Bronchial epithelial cell (primary cell): ENCODE measurements around the gene KLHL40. TPM values are rescaled to one million over a fixed set of nuclear protein-coding genes. Genes with fewer than 3 reads are reported as not detected.

Source experiments
- DNase-seq: peaks from one replicate; pipeline ENCODE4 v3.0.0-alpha.2; 2010; ENCODE audit warnings: low read depth
- FAIRE-seq: peaks from 2 replicates; lab custom pipeline; 2011; peaks lifted over from hg19 to GRCh38; lab: Jason Lieb, UNC
- H3K27me3 ChIP-seq: 2 replicates; pipeline ENCODE4 v1.5.1; 2011; ENCODE audit warnings: low read length; ENCODE audit not compliant: control insufficient read depth, insufficient read depth
- H3K36me3 ChIP-seq: 2 replicates; pipeline ENCODE4 v1.5.1; 2011; ENCODE audit warnings: low read length; ENCODE audit not compliant: control insufficient read depth, insufficient read depth
- H3K4me3 ChIP-seq: 2 replicates; pipeline ENCODE4 v1.5.1; 2011; ENCODE audit warnings: mild to moderate bottlenecking, low read depth, low read length, control low read depth
- total RNA-seq: library from RNA; depleted of rRNA; stranded (reverse); fragments of >200 nt; gene quantifications from 2 replicates; pipeline ENCODE4 v1.2.1, GENCODE V29; 2014
- TF ChIP-seq, protein P1 (sequence below): IDR thresholded peaks from 2 replicates; pipeline ENCODE4 v1.5.1; 2011; ENCODE audit warnings: mild to moderate bottlenecking, moderate library complexity, low read length, control low read depth, inconsistent platforms; ENCODE audit not compliant: insufficient read depth, severe bottlenecking

KLHL40 gene
- total RNA-seq, 1 donor from 2014 or later, result not detected

DNA sequence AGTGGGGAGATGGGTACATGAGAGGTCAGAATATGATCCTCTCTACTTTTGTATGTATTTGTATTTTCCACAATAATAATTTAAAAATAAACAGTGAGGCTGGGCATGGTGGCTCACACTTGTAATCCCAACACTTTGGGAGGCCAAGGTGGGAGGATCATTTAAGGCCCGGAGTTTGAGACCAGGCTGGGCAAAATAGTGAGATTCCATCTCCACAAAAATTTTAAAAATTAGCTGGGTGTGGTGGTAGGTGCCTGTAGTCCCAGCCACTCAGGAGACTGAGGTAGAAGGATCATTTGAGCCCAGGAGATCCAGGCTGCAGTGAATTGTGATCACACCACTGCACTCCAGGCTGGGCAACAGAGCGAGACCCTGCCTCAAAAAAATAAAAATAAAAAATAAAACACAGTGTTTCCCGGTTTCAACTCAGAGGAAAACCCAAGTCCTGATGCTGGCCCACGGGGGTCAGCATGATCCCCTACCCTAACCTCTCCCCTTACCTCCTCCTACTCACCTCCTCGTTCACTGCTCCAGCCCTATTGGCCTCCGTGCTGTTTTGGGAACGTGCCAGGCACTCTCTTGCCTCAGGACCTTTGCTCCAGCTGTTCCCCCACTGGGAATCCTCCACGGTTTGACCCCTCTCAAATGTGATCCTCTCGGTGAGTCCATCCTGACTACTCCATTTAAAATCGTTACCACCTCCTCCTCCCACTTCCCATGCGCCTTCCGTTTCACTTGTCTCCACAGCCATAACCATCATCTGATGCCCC is 2.9 kb upstream of the KLHL40 start:
- no peak for FAIRE-seq

DNA sequence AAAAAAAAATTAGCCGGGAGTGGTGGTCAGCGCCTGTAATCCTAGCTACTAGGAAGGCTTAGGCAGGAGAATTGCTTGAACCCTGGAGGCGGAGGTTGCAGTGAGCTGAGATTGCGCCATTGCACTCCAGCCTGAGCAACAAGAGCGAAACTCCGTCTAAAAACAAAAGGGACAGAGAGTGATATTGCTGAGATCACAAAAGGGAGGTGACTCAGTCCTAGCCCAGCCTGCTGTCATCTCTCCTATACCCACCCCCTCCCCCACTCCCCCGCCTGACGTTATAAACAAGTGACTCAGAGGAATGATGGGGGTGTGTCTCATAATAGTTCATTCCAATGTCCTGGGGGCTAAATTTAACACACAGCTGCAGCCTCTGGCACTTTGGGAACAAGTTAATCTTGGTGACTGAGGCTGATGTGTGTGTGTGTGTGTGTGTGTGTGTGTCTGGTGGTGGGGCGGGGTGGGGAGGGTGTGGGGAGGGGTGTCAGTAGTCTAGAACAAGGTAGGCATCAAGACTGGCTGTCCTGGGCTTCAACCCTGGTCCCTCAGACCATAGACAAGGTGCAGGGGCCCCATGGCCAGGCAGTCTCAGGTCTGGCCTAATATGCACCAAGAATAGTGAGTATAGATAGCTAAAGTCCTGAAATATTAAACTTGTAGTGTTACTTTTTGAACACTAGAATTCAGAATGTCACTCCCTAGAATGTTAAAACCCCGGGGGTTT is 1.3 kb upstream of the KLHL40 start:
- TF ChIP-seq, protein P1, sequence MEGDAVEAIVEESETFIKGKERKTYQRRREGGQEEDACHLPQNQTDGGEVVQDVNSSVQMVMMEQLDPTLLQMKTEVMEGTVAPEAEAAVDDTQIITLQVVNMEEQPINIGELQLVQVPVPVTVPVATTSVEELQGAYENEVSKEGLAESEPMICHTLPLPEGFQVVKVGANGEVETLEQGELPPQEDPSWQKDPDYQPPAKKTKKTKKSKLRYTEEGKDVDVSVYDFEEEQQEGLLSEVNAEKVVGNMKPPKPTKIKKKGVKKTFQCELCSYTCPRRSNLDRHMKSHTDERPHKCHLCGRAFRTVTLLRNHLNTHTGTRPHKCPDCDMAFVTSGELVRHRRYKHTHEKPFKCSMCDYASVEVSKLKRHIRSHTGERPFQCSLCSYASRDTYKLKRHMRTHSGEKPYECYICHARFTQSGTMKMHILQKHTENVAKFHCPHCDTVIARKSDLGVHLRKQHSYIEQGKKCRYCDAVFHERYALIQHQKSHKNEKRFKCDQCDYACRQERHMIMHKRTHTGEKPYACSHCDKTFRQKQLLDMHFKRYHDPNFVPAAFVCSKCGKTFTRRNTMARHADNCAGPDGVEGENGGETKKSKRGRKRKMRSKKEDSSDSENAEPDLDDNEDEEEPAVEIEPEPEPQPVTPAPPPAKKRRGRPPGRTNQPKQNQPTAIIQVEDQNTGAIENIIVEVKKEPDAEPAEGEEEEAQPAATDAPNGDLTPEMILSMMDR, result no peak
- H3K27me3 ChIP-seq, result peaks cover 21% of the 10 kb centered on the region
- no peaks in the 10 kb centered on the region for H3K36me3 ChIP-seq
- no peak overlapping the region for H3K4me3 ChIP-seq
- peak; percentile 95 for DNase-seq
- no peak for FAIRE-seq

More for the DNA sequence above, 2.9 kb upstream of the KLHL40 start:
- no peaks in the 10 kb centered on the region for H3K36me3 ChIP-seq
- no peak for DNase-seq
- H3K27me3 ChIP-seq, result peaks cover 21% of the 10 kb centered on the region
- H3K4me3 ChIP-seq, result no peak overlapping the region
- TF ChIP-seq, protein P1, result no peak

- FAIRE-seq (no peak), DNase-seq (no peak)
- H3K36me3 ChIP-seq, result no peaks in the 10 kb centered on the region
- no peak overlapping the region for H3K4me3 ChIP-seq
- H3K27me3 ChIP-seq, result peaks cover 21% of the 10 kb centered on the region
- TF ChIP-seq, protein P1, result no peak
Observed at GRCh38 chr3:42684632-42685362, 540 bp upstream of the KLHL40 start.

DNA sequence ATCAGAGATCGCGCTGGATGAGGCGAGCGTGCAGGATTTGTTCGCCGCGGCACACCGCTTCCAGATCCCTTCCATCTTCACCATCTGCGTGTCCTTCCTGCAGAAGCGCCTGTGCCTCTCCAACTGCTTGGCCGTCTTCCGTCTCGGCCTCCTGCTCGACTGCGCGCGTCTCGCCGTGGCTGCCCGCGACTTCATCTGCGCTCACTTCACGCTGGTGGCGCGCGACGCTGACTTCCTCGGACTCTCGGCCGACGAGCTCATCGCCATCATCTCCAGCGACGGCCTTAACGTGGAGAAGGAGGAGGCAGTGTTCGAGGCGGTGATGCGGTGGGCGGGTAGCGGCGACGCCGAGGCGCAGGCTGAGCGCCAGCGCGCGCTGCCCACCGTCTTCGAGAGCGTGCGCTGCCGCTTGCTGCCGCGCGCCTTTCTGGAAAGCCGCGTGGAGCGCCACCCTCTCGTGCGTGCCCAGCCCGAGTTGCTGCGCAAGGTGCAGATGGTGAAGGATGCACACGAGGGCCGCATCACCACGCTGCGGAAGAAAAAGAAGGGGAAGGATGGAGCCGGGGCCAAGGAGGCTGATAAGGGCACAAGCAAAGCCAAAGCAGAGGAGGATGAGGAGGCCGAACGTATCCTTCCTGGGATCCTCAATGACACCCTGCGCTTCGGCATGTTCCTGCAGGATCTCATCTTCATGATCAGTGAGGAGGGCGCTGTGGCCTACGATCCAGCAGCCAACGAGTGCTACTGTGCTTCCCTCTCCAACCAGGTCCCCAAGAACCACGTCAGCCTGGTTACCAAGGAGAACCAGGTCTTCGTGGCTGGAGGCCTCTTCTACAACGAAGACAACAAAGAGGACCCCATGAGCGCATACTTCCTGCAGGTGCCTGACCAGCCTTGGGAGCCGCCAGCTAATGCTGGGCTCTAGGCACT is 819 bp downstream of the KLHL40 start:
- H3K36me3 ChIP-seq, result no peaks in the 10 kb centered on the region
- DNase-seq (no peak), FAIRE-seq (no peak)
- no peak overlapping the region for H3K4me3 ChIP-seq
- TF ChIP-seq, protein P1, result no peak
- H3K27me3 ChIP-seq, result peaks cover 21% of the 10 kb centered on the region

DNA sequence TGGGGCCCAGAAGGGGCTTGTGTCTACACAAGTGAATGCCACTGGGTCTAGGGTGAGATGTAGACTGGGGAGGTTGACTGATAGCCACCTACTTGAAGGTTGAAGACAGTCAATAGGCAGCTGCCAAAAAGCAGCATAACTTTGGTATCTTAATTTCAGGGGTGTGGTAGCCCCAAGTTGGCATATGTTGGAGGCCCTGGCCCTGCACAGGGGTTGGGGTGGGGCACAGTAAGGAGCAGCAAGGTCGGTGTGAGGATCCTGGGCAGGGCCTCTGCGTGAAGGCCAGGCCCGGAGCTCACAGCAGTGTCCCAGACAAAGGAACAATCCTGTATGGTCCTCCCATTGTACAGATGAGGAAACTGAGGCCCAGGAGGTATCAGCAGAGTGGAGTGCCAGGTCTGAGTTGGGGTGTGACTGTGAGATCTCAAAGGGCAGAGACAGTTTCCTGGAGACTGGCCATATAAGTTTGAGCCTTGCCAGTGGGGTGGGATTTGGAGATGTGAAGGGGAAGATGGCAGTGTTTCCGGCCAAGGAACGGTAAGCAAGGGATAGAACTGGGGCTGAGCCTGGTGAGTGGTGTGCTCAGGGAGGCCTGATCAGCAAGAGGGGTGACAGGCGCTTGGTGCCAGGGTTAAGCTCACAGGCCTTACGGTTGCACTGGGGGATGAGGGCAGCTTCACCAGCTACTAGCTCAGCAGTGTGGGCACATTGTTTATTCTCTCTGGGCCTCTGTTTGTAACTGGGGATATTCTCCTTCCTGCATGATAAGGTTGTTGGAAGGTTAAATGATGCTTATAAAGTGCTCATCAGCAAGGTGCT is 1.7 kb downstream of the KLHL40 start:
- peaks cover 21% of the 10 kb centered on the region for H3K27me3 ChIP-seq
- TF ChIP-seq, protein P1, result no peak
- no peak overlapping the region for H3K4me3 ChIP-seq
- no peak for FAIRE-seq
- no peaks in the 10 kb centered on the region for H3K36me3 ChIP-seq
- no peak for DNase-seq
